Fibroblast of villous mesenchyme (primary cell): Measurements from ENCODE around the gene DGCR6. TPM values are rescaled to one million over a fixed set of nuclear protein-coding genes. Genes with fewer than 3 reads are reported as not detected.
"Not testable (repeated sequence)": the region's sequence is repeated elsewhere in the genome, so short reads cannot be mapped to it uniquely, and the experiment has no call there.

Source experiments
- DNase-seq: peaks from one replicate; pipeline ENCODE4 v3.0.0-alpha.2; 2010; ENCODE audit warnings: low read depth
- H3K4me3 ChIP-seq: 2 replicates; pipeline ENCODE4 v1.5.1; 2011; ENCODE audit warnings: low read depth, mild to moderate bottlenecking, low read length
- total RNA-seq: library from RNA; depleted of rRNA; stranded (reverse); fragments of >200 nt; gene quantifications from 2 replicates; pipeline ENCODE4 v1.2.3, GENCODE V29; 2012
- TF ChIP-seq, protein P1 (sequence below): IDR thresholded peaks from 2 replicates; pipeline ENCODE4 v1.5.1; 2012; ENCODE audit warnings: low read depth, mild to moderate bottlenecking, low read length; ENCODE audit not compliant: insufficient read depth

DGCR6 gene
- total RNA-seq, 1 donor: 2.2 TPM

DNA sequence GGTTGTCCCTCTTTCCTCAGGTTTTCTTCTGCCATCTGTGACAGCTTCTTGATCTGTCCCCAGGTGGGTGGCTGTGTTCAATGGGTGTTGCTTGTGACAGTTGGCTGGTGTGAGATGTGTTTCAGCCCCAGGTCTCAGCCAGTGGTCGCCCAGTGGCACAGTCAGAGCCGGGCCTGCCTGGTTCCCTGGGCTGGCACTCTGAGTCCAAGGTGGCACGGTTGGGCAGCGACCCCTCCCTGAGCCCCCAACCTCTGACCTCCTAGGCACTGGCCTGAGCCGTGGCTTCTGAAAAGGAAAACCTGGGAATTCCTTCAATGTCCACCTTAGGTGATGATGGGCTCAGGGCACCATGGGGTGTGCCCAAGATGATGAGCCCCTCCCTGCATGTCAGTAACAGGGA is 44.0 kb downstream of the DGCR6 start:
- H3K4me3 ChIP-seq: no peak overlapping the region
- TF ChIP-seq, protein P1, sequence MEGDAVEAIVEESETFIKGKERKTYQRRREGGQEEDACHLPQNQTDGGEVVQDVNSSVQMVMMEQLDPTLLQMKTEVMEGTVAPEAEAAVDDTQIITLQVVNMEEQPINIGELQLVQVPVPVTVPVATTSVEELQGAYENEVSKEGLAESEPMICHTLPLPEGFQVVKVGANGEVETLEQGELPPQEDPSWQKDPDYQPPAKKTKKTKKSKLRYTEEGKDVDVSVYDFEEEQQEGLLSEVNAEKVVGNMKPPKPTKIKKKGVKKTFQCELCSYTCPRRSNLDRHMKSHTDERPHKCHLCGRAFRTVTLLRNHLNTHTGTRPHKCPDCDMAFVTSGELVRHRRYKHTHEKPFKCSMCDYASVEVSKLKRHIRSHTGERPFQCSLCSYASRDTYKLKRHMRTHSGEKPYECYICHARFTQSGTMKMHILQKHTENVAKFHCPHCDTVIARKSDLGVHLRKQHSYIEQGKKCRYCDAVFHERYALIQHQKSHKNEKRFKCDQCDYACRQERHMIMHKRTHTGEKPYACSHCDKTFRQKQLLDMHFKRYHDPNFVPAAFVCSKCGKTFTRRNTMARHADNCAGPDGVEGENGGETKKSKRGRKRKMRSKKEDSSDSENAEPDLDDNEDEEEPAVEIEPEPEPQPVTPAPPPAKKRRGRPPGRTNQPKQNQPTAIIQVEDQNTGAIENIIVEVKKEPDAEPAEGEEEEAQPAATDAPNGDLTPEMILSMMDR: no peak
- no peak for DNase-seq

DNA sequence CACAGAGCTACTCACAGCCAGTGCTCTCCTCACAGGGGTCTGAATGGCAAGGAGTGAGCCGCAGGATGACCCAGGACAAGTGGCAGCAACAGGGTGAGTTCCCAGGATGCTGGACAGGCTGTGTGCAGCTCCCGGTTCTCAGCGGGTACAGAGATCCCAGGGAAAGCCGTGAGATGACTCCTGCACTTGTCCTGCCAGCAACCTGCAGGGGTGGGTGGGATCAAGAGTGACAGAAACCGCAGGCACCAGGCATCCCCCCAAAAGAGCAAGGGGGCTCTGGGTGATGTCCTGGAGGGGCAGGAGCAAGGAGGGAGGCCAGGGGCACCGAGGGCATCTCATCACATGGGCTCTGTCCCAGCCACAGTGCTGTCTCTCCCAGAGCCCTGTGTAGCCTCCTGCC is 45.9 kb downstream of the DGCR6 start:
- TF ChIP-seq, protein P1: no peak
- no peak overlapping the region for H3K4me3 ChIP-seq
- no peak for DNase-seq

DNA sequence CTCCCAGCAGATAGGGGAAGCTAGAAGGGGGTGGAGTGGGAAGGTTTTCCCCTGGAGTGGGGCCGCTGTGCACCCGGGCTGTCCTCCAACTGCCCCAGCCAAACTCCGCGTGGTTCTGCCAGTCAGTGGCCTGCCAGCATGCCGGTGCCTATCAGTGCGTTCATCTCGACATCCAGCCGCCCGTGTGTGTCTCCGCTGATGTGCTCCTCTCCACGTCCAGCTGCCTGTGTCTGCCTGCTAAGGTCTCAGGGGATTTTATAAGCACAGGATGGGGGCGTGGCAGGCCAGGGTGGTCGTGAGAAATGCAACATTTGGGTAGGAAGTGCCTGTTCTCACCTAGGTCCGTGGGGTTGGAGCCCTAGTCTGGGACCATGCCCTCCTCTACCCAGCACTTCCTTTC is 47.0 kb downstream of the DGCR6 start:
- not testable (repeated sequence) for H3K4me3 ChIP-seq

GRCh38 chr22:18954303-18954989 is 48.3 kb downstream of the DGCR6 start:
- not testable (repeated sequence) for H3K4me3 ChIP-seq
- DNase-seq: peak; percentile 40
- TF ChIP-seq, protein P1: peak; percentile 78

More for the DNA sequence above, 47.0 kb downstream of the DGCR6 start:
- DNase-seq: not testable (repeated sequence)

GRCh38 chr22:18954990-18955571 is 49.0 kb downstream of the DGCR6 start:
- no peak for DNase-seq
- H3K4me3 ChIP-seq: no peak overlapping the region
- TF ChIP-seq, protein P1: no peak

DNA sequence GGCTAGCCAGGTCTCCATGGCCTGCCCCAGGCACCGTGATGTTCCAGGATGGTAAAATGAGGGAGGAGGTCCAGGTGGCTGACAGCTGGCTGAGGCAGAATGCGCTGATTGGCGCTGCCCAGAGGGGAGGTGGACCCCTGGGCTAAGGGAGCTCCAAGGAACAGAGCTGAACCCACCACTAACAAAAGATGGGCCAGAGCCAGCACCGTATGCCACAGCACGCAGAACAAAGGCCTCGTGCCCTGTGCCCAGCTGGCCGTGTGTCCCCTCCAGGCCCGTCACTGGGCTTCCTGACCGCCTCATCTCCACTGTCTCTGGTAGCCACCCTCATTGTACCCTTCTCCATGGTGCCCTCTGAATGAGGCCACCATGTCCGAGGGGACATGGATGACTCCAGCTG is 49.6 kb downstream of the DGCR6 start:
- no peak for DNase-seq
- TF ChIP-seq, protein P1: no peak
- no peak overlapping the region for H3K4me3 ChIP-seq

- not testable (repeated sequence) for DNase-seq, H3K4me3 ChIP-seq
These were observed 50.2 kb downstream of the DGCR6 start for GRCh38 chr22:18956121-18956895.

GRCh38 chr22:18956956-18957355 is 50.8 kb downstream of the DGCR6 start:
- not testable (repeated sequence) for H3K4me3 ChIP-seq, DNase-seq

DNA sequence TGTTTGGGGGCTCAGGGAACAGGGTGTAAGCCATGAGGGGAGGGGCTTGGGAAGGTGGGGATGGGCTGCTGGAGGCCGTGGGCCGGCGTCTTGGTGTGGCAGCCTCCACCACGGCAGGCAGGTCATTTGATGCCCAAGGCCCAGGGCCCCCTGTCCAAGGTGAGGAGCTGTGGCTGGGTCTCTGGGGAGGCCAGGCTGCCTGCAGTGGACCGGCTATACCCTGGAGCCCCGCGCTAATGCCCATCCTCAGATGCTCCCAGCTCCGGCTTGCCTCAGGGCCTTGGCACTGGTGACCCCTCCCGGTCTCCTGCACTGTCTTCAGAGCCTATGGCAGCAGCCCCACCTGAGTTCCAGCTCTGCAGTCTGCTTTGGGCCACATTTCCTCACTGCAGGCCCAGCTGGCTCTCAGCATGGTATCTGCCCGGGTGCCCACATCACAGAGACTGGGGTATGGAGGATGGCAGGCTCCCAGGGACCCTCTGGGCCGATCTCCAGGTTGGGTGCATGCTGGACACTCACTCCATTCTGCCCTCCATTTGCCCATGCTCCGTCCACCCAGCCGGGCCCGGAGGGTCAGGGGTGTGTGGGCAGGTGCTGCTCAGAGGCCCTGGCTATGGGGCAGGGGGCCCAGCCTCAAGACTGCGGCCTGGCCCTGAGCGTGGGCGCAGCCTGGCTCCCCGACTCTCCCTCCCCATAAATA is 51.7 kb downstream of the DGCR6 start:
- DNase-seq, H3K4me3 ChIP-seq: not testable (repeated sequence)

DNA sequence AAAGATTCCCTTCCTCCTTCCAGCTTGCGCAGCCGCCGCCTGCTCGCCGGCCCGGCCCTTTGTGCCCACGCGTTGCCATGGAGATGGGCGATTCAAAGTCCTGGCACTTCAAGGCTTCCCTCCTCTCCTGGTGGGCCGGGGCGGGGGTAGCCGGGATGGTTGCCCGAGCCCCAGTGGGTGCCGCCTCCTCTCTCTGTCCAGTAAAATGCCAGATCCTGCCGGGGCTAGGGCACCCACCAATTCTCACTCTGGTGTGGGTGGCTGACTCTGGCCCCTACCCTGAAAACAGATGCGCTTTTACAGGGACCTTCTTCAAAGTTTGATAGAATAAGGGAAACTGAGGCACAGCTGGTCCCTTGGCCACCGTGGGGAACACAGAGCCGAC is 52.2 kb downstream of the DGCR6 start:
- DNase-seq, H3K4me3 ChIP-seq: not testable (repeated sequence)

GRCh38 chr22:18958738-18959137 is 52.6 kb downstream of the DGCR6 start:
- peak; percentile 41 for DNase-seq
- not testable (repeated sequence) for H3K4me3 ChIP-seq

DNA sequence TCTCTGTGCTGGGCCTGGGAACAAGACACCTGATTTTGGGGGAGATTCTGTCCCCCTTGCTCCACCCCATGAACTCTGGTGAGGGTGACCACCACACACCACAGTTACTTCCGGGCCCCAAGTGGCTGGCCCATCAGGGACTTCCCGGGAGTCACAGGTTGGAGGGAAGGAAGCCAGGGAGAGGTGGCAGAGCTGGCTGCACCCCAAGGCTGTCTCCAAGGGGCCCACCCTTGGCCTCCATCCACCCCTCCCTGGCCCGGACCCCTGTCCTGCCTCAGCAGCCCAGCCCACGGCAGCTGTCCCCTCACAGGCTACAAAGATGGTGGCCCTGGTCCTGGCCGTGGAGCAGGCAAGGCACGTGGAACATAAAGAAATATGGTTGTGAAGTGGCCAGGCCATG is 53.1 kb downstream of the DGCR6 start:
- not testable (repeated sequence) for H3K4me3 ChIP-seq, DNase-seq
